NCI-H2107 treated with DMSO at 0.1 percent for 48 hours (cell line): ENCODE results near the gene GRIK5.

ENCODE experiments used
- DNase-seq: peaks from one replicate; lab custom pipeline; 2025; ENCODE audit not compliant: unreplicated experiment; lab: John Stamatoyannopoulos, UW

The GRIK5 gene

GRCh38 chr19:42095142-42095813 lies 25.3 kb upstream of the GRIK5 start:
- DNase-seq = no peak

- no peak for DNase-seq
Measured at GRCh38 chr19:42093926-42094325, 23.9 kb upstream of the GRIK5 start.

- DNase-seq = no peak
Measured at GRCh38 chr19:42093505-42093904, 23.5 kb upstream of the GRIK5 start.

DNA sequence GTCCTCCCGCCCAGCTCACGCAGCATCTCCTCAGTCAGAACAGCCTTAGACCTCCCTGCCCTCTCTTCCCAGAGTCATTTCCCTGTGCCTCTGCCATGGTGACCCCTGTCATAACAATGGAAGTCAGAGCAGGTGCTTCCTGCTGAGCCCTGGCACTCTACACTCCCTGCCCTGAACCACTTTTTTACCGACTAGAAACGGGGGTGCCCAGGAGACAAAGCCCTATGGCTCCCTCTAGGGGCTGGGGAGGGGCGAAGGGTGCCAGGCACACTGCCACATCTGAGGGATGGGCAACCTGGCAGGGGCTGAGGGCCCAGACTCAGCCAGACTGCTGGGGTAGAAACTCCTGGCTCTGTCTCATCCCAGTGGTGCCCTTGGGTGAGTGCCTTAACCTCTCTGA lies 22.3 kb upstream of the GRIK5 start:
- peak; percentile 83 for DNase-seq

GRCh38 chr19:42091742-42092141 lies 21.7 kb upstream of the GRIK5 start:
- DNase-seq = no peak

- no peak for DNase-seq
Measured at GRCh38 chr19:42091300-42091699, 21.3 kb upstream of the GRIK5 start.

DNA sequence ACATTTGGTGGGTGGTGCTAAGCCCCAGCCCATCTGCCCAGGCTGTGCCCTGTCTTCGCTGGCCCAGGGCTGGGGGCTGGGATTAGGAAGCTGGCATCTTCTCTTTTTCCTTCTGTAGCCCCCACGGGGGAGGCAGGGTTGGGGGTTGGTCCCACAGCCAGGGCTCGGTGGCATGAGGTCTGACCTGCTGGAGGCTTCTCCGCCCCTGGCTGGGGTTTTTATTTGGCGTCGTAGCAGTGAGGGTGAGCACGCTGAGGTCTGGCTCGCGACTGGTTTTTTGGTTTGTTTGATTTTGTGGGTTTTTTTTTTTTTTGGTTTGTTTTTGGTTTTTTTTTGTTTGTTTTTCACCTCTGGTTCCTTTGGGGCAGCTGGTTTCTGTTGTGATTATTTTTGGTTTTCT lies 20.7 kb upstream of the GRIK5 start:
- DNase-seq = no peak

DNA sequence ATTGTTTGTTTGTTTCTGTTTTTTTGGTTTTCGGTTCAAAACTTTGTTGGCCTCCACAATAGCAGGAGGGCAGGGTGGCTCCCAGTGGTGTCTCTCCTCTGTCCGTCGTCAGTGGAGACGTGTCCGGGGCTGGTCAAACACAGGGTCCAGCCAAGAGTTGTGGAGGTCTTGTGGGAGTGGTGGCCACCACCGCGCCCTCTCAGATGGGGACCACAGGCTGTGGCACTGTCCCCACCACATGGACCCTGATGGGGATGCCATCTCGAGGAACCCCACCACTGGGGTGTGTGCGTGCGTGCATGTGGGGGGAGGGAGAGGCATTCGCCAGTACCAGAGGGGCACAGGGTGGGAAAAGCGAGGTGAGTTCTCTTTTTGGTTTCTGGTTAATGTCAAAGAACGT lies 19.8 kb upstream of the GRIK5 start:
- DNase-seq = no peak

DNA sequence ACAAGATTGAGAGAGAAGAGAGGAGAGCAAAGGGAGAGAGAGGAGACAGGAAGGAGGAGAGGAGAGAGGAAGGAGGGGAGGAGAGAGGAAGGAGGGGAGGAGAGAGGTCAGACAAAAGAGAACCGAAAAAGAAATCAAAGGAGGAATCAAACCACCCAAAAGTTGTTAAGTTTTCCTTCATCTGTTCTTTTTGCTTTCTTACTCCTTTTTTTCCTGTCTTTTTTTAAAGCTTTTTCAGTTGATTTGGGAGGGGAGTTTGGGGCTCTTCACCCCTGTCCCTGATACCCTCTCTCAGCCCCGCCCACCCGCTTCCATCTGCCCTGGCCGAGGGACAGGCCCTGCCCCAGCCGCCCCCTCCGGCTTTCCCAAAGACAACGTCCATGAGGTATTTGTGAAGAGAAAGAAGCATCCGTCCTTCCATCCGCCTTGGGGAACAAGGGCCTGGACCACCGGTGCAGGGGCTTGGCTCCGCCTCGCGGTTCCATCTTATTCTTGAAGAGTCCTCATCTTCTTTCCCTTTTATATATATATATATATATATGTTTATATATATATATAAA lies 19.3 kb upstream of the GRIK5 start:
- no peak for DNase-seq

DNA sequence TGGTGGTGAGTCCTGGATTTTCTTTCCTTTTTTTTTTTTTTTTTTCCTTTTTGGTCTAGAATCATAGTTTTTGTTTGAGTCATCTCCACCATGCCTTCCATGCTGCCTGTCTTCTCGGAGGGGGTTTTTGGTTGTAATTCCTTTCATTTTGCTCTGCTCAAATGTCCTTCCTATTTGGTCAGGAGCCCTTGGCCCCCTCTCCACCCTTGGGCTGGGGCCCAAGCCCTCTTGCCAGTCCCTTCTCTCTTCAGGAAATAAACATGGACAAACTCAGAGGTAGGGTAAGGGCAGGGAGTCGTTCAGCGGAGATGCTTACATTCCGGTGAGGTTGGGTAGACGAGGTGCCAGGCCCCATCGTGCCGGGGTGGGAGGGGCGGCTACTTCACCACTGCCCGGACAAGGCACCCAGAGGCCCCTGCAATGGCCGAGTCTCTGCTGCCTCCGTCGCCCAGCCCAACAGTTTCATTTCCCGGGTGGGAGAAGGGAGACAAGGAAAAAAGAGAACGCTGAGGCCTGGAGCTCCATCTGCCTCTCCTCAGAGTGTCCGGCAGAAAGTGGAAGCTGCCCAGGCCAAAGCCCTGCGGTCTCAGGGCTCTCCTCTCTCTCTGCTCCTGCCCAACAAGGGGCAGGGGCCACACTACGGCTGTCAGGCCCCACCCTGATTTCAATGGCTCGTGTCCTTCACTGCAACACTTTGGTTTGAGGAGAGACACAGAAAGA lies 18.6 kb upstream of the GRIK5 start:
- no peak for DNase-seq

DNA sequence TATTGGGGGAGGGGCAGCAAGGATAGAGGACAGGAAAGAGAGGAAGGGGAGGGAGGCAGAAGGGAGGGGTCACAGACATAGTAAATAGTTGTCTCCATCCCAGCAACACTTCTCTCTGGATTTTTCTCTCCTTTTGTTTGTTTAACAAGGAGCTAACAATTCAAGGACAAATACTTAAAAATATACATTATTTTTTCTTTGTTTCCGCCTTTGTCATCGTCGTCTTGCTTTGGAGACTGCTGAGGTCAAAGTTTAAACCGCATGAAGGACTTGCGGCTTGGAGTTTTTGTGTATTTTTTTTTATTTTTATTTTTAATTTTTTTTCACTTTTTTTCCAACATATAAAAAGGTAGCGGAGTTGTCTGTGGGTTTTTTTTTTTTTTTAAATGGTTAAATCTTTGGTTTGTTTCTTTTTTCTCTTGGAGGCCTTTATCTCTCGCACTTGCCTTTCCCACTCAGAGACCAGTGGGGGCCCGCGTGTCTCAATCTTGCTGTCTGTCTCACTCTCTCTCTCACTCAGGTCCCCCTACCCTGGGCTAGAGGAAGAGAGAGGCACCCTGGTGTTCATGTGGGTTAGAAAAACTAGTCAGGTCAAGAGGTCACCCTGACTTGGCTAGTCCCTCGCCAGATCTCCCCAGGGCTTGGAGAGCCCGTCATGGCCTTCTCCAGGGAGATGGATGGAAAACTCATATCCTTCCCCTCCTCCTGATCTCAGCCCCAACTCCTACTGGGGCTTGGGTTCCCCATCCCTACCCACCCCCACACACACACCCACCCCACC lies 17.0 kb upstream of the GRIK5 start:
- no peak for DNase-seq

GRCh38 chr19:42086188-42086736 lies 16.3 kb upstream of the GRIK5 start:
- no peak for DNase-seq

- no peak for DNase-seq
Measured at GRCh38 chr19:42083537-42083936, 13.5 kb upstream of the GRIK5 start.

DNA sequence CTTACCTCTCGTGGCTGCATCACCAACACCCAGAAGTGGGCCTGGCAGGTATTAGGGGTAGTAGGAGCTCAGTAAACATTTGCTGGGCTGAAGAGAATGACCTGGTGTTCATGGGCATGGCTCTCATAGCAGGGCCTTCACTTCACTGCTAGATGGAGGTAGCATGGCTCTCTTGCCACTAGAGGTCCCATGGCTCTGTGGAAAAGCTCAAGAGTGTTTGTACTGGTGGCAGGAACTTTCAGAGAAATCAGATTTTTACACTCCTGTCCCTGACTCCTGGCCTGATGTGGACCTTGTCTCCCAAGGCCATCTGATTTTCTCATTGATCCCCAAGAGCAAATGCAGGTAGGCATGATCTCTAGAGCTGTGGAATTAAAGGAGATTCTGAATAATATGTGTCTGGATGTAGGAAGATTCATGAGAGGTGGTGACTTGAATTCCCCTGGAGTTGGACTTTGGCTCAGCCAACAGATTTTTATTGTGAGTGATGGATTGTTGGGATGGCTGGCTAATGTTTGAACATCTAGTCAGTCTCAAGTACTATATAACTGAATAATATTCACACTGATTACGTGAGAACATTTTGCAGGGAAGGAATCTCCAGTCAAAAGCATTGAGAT lies 11.7 kb upstream of the GRIK5 start:
- DNase-seq = peak; percentile 18

- no peak for DNase-seq
Measured at GRCh38 chr19:42080764-42081375, 10.9 kb upstream of the GRIK5 start.

GRCh38 chr19:42079886-42080763 lies 10.1 kb upstream of the GRIK5 start:
- DNase-seq = no peak

- DNase-seq = no peak
Measured at GRCh38 chr19:42079276-42079669, 9.3 kb upstream of the GRIK5 start.

DNA sequence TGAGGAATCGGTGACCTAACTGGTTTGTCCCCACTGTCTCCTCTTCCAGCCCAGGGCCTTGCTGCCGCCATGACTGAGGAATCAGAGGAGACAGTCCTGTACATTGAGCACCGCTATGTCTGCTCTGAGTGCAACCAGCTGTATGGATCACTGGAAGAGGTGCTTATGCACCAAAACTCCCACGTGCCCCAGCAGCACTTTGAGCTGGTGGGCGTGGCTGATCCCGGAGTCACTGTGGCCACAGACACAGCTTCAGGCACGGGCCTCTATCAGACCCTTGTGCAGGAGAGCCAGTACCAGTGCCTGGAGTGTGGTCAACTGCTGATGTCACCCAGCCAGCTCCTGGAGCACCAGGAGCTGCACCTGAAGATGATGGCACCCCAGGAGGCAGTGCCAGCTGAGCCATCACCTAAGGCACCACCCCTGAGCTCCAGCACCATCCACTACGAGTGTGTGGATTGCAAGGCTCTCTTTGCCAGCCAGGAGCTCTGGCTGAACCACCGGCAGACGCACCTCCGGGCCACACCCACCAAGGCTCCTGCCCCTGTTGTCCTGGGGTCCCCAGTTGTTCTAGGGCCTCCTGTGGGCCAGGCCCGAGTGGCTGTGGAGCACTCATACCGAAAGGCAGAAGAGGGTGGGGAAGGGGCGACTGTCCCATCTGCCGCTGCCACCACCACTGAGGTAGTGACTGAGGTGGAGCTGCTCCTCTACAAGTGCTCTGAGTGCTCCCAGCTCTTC lies 8.7 kb upstream of the GRIK5 start:
- no peak for DNase-seq

DNA sequence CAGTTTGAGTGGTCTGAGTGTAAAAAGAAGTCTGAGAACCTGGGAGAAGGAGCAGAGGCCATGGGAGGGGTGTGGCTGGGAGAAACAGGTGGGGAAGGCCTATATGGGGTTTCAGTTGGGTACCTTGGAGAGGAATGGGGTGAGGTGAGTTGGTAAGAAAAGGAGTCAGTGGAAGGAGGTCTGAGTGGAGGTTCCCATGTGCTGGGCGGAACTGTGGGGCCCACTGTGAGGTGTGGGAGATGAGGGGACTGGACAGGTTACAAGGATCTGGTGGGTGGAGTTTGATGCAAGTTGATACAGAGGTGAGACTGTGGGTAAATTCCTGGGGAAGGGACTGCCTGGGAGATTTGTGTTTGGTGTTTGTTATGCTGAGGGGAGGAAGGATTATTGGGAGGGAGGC lies 8.1 kb upstream of the GRIK5 start:
- DNase-seq = no peak
